ENCODE results near the gene SPATC1L.

Gene SPATC1L

DNA sequence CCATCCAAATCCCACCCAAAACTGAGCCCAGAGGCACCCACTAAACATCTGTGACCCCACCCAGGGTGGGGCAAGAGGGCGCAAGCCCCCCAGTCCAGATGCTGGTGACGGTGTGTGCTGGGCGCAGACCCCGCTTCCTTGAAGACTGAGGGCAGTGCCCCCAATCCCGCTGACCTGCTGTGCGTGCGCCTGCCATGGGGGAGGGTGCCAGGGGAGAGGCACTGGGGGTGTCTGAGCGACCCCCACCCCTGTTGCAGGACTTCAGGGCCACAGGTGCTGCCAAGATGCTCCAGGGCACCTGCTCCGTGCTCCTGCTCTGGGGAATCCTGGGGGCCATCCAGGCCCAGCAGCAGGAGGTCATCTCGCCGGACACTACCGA lies 73.1 kb downstream of the SPATC1L start:
- in situ Hi-C loops (cut with HindIII; ENCODE audit: low sequenced_read_pairs), result no loop called here
